Glomerular endothelial cell (primary cell): ENCODE measurements around the gene OR10A2. TPM values are rescaled to one million over a fixed set of nuclear protein-coding genes. Genes with fewer than 3 reads are reported as not detected.
"Not testable (repeated sequence)": the region's sequence is repeated elsewhere in the genome, so short reads cannot be mapped to it uniquely, and the experiment has no call there.

Source experiments
- DNase-seq: peaks from one replicate; pipeline ENCODE4 v3.0.0-alpha.2; 2011; ENCODE audit warnings: low read depth, low spot score; ENCODE audit errors: extremely low read depth
- total RNA-seq: library from RNA; depleted of rRNA; stranded (reverse); fragments of >200 nt; gene quantifications from 2 replicates; pipeline ENCODE4 v1.2.3, GENCODE V29; 2015

Gene OR10A2
- total RNA-seq, 1 donor from 2014 or later, result not detected

- DNase-seq, result no peak
Measured at GRCh38 chr11:6882751-6883150, 19.9 kb downstream of the OR10A2 start.

DNA sequence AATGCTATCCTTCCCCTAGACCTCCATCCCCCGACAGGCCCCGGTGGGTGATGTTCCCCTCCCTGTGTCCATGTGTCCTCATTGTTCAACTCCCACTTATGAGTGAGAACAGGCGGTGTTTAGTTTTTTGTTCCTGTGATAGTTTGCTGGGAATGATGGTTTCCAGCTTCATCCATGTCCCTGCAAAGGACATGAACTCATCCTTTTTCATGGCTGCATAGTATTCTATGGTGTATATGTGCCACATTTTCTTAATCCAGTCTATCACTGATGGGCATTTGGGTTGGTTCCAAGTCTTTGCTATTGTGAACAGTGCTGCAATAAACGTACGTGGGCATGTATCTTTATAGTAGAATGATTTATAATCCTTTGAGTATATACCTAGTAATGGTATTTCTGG is 24.9 kb downstream of the OR10A2 start:
- DNase-seq, result not testable (repeated sequence)

DNA sequence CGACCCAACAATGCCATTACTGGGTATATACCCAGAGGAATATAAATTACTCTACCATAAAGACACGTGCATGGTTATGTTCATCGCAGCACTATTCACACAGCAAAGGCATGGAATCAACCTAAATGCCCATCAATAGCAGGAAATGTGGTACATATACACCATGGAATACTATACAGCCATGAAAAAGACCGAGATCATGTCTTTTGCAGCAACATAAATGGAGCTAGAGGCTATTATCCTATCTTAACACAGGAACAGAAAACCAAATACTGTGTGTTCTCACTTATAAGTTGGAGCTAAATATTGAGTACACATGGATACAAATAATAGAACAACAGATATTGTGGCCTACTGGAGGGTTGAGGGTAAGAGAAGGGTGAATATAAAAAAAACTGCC is 26.0 kb downstream of the OR10A2 start:
- DNase-seq, result no peak

DNA sequence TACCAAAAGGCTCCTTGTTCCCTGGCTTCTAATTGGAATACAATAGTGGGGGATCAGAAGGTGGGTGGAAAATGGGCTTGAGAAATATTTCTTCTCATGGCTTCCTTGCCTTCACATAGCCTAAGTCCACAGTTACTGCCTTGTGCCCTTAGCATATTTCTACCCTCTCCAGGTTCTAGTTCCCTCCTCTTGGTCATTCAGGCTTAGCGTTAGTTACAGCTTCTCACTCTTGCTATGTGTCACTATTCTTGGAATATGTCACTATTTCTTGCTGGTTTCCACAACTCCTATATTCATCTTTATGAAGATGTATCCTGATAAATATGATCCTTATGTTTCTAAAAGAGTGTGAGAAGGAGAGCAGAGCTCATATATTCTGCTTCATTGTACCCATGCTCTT is 27.0 kb downstream of the OR10A2 start:
- DNase-seq, result no peak

- DNase-seq, result no peak
Measured at GRCh38 chr11:6892400-6892799, 29.5 kb downstream of the OR10A2 start, which contains the start of gene OR2D2. TSS of gene OR2D2 (minus strand) at chr11:6892500. CDS start at chr11:6892500, 0 bp downstream.

DNA sequence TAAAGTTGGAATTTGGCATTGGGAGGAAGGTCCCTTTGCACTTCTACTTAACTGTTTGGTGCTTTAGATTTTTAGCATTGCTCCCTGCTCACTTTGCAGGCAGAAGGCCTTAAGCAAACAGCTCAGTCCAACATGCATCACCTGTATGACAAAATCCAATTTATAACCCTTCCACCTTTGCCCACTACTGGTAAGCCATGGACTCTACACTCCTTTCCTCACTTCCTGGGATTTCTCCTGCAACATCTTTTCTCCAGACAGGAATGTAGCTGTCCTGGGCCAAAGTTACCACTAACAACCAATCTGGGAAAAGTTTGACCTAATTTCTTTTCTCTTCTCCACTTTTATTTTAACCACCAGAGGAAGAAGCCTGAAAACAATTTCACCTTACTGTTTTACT is 31.2 kb downstream of the OR10A2 start:
- no peak for DNase-seq

DNA sequence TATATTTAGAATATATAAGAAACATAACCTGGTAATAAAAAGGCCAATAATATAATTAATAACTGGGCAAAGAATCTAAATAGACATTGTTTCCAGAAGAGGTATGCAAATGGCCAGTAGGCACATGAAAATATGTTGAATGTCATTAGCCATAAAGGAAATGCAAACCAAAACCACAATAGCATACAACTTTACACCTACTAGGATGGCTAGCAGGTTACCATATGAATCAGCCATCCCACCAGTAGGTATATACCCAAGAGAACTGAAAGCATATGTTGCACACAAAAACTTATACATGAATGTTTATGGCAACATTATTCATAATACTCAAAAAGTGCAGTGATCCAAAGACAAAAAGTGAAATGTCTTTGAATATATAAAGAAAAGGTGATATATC is 32.2 kb downstream of the OR10A2 start:
- DNase-seq, result no peak

- DNase-seq, result no peak
Measured at GRCh38 chr11:6898911-6899310, 36.1 kb downstream of the OR10A2 start.

- no peak for DNase-seq
Measured at GRCh38 chr11:6900327-6900999, 37.6 kb downstream of the OR10A2 start.

GRCh38 chr11:6904804-6905203 is 41.9 kb downstream of the OR10A2 start:
- not testable (repeated sequence) for DNase-seq

DNA sequence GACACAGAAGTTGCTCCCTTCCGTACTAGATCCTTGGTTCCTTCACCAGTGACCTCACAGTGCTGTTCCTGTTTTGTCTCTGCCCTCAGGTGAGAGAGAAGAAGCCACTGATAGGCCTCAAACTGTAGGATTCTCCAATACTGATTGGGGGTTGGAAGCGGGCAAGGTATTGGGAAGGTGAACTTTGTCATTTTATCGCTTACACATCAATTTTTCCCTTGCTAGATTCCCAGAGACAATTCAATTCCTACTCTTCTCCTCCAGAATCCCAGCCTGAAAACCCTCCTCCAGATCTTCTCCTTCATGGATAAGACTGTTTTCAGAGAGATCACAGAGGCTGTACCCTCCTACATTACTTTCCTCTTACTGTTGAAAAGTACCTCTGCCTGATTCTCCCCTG is 48.5 kb downstream of the OR10A2 start:
- no peak for DNase-seq

GRCh38 chr11:6911948-6912347 is 49.1 kb downstream of the OR10A2 start:
- DNase-seq, result peak; percentile 42

GRCh38 chr11:6919698-6920097 is 56.8 kb downstream of the OR10A2 start:
- no peak for DNase-seq

- DNase-seq, result no peak
Measured at GRCh38 chr11:6920702-6921101, 57.8 kb downstream of the OR10A2 start, which contains the start of gene OR2D3. TSS of gene OR2D3 (plus strand) at chr11:6921002. CDS start at chr11:6921002, 0 bp downstream.

Other genes with a start within 250 kb of the OR10A2 start
- gene TPP1, start 243.6 kb upstream of the OR10A2 start, total RNA-seq, result 221 and 241 TPM in 2 replicates
- 89.7 and 177 TPM in 2 replicates for gene DCHS1, start 207.2 kb upstream of the OR10A2 start, total RNA-seq
- 68.9 and 76.8 TPM in 2 replicates for gene MRPL17, start 179.7 kb upstream of the OR10A2 start, total RNA-seq
- 0.15 and 0.18 TPM in 2 replicates for gene OR2AG2, start 91.1 kb upstream of the OR10A2 start, total RNA-seq
- not detected in 2 replicates for gene OR2AG1, start 80.0 kb upstream of the OR10A2 start, total RNA-seq
- 0.19 and 0.29 TPM in 2 replicates for gene OR6A2, start 63.4 kb upstream of the OR10A2 start, total RNA-seq
- not detected in 2 replicates for gene OR10A5, start 17.4 kb upstream of the OR10A2 start, total RNA-seq
- gene OR10A4, start 13.6 kb downstream of the OR10A2 start, total RNA-seq, result not detected in 2 replicates
- gene OR2D2, start 29.4 kb downstream of the OR10A2 start, total RNA-seq, result 0.35 TPM in 1 of 2 replicates, not detected in the other
- not detected in 2 replicates for gene OR2D3, start 57.9 kb downstream of the OR10A2 start, total RNA-seq
- gene ZNF215, start 63.4 kb downstream of the OR10A2 start, total RNA-seq, result 1.5 and 3.7 TPM in 2 replicates
- gene ZNF214, start 157.3 kb downstream of the OR10A2 start, total RNA-seq, result 0.41 and 0.44 TPM in 2 replicates
- 0.10 TPM in 1 of 2 replicates, not detected in the other for gene NLRP14, start 157.4 kb downstream of the OR10A2 start, total RNA-seq
- gene RBMXL2, start 225.9 kb downstream of the OR10A2 start, total RNA-seq, result not detected in 2 replicates